ENCODE data around the gene HSF2BP. TPM values are rescaled to one million over a fixed set of nuclear protein-coding genes. Genes with fewer than 3 reads are reported as not detected.

The HSF2BP gene
- total RNA-seq, 1 experiment from 2014 or later, result 4.6 TPM

- Histone ChIP-seq H3K27ac (no peak overlapping the region), H2AFZ (no peak overlapping the region), H3K4me1 (replicated peaks; ENCODE audit: insufficient read depth) (peaks cover 13% of the 10 kb centered on the region), H3K9me2 (ENCODE audit: insufficient read depth) (no peaks in the 10 kb centered on the region), H3K4me2 (no peak overlapping the region), H3K36me3 (ENCODE audit: low read depth) (no peaks in the 10 kb centered on the region), H3F3A (ENCODE audit: insufficient read depth, low read depth) (peaks cover 11% of the 10 kb centered on the region), H3K27me3 (ENCODE audit: insufficient read depth, low read depth) (no peaks in the 10 kb centered on the region), H4K20me1 (ENCODE audit: insufficient read depth) (no peaks in the 10 kb centered on the region), H3K4me3 (no peak overlapping the region), H3K9me3 (ENCODE audit: insufficient read depth, low read depth) (no peaks in the 10 kb centered on the region), H3K79me2 (ENCODE audit: low read depth) (no peaks in the 10 kb centered on the region)
- TF ChIP-seq CTCF (conservative IDR thresholded peaks at IDR 0.05) (no peak), EZH2 (IDR thresholded peaks at IDR 0.05; ENCODE audit: low read depth) (no peak)
- DNase-seq, result no peak
- POLR2A ChIA-PET (ENCODE audit: unreplicated experiment), result no interaction called here
- CTCF ChIA-PET, result no interaction called here
- intact Hi-C loops (cut with micrococcal nuclease; ENCODE audit: unreplicated experiment), result no loop called here
- no TSS peak for BruUV-seq (replicated peaks)
Observed at GRCh38 chr21:43581453-43581852, 77.8 kb downstream of the HSF2BP start.

- intact Hi-C loops (cut with micrococcal nuclease; ENCODE audit: unreplicated experiment), result no loop called here
- DNase-seq, result no peak
- no peaks in the 10 kb centered on the region for H3K9me3 ChIP-seq (ENCODE audit: insufficient read depth, low read depth)
- no peaks in the 10 kb centered on the region for H4K20me1 ChIP-seq (ENCODE audit: insufficient read depth)
- H3F3A ChIP-seq (ENCODE audit: insufficient read depth, low read depth), result no peaks in the 10 kb centered on the region
- TF ChIP-seq CTCF (conservative IDR thresholded peaks at IDR 0.05) (no peak), EZH2 (IDR thresholded peaks at IDR 0.05; ENCODE audit: low read depth) (no peak)
- H3K4me1 ChIP-seq (replicated peaks; ENCODE audit: insufficient read depth), result no peaks in the 10 kb centered on the region
- H3K27me3 ChIP-seq (ENCODE audit: insufficient read depth, low read depth), result no peaks in the 10 kb centered on the region
- H3K4me2 ChIP-seq, result no peak overlapping the region
- ChIA-PET POLR2A (ENCODE audit: unreplicated experiment) (no interaction called here), CTCF (no interaction called here)
- no peak overlapping the region for H2AFZ ChIP-seq
- H3K9me2 ChIP-seq (ENCODE audit: insufficient read depth), result no peaks in the 10 kb centered on the region
- BruUV-seq (replicated peaks), result no TSS peak
- no peaks in the 10 kb centered on the region for H3K36me3 ChIP-seq (ENCODE audit: low read depth)
- no peak overlapping the region for H3K4me3 ChIP-seq
- H3K27ac ChIP-seq, result no peak overlapping the region
- no peaks in the 10 kb centered on the region for H3K79me2 ChIP-seq (ENCODE audit: low read depth)
Observed at GRCh38 chr21:43578677-43579303, 80.5 kb downstream of the HSF2BP start.

- H3K9me3 ChIP-seq (ENCODE audit: insufficient read depth, low read depth), result no peaks in the 10 kb centered on the region
- H3K4me2 ChIP-seq, result no peak overlapping the region
- H3K79me2 ChIP-seq (ENCODE audit: low read depth), result no peaks in the 10 kb centered on the region
- no peak overlapping the region for H2AFZ ChIP-seq
- no peaks in the 10 kb centered on the region for H3K9me2 ChIP-seq (ENCODE audit: insufficient read depth)
- TF ChIP-seq CTCF (conservative IDR thresholded peaks at IDR 0.05), result no peak
- TF ChIP-seq EZH2 (IDR thresholded peaks at IDR 0.05; ENCODE audit: low read depth), result no peak
- H3K27me3 ChIP-seq (ENCODE audit: insufficient read depth, low read depth), result no peaks in the 10 kb centered on the region
- H3K27ac ChIP-seq, result no peak overlapping the region
- H3F3A ChIP-seq (ENCODE audit: insufficient read depth, low read depth), result no peaks in the 10 kb centered on the region
- BruUV-seq (replicated peaks), result no TSS peak
- DNase-seq, result no peak
- H4K20me1 ChIP-seq (ENCODE audit: insufficient read depth), result no peaks in the 10 kb centered on the region
- H3K4me3 ChIP-seq, result no peak overlapping the region
- H3K36me3 ChIP-seq (ENCODE audit: low read depth), result no peaks in the 10 kb centered on the region
- H3K4me1 ChIP-seq (replicated peaks; ENCODE audit: insufficient read depth), result no peaks in the 10 kb centered on the region
- POLR2A ChIA-PET (ENCODE audit: unreplicated experiment), result no interaction called here
- CTCF ChIA-PET, result no interaction called here
- intact Hi-C loops (cut with micrococcal nuclease; ENCODE audit: unreplicated experiment), result no loop called here
Observed at GRCh38 chr21:43575473-43575844, 83.8 kb downstream of the HSF2BP start.

Data from PC-9 (cell line).